GM12878 (cell line): ENCODE measurements around the gene CES3. TPM values are rescaled to one million over a fixed set of nuclear protein-coding genes. Genes with fewer than 3 reads are reported as not detected.

Experiments
- BACH1 ChIP-seq: fragments of 450-650 bp; IDR thresholded peaks from 2 replicates; pipeline ENCODE4 v1.6.1; 2017; ENCODE audit warnings: mild to moderate bottlenecking, borderline replicate concordance
- BHLHE40 ChIP-seq, 2 experiments: fragments of 450-650 bp in 1 of 2; IDR thresholded peaks; 2 replicates each; pipeline ENCODE4 v1.6.1; 2011 to 2017; ENCODE audit warnings: low read depth in 2 of 2, borderline replicate concordance in 1 of 2, improper control_type of control experiment in 1 of 2, low read length in 1 of 2, mild to moderate bottlenecking in 1 of 2
- CBX5 ChIP-seq: sonication (generic); IDR thresholded peaks from 2 replicates; pipeline ENCODE4 v1.6.1; 2016; ENCODE audit warnings: low read depth, moderate library complexity, mild to moderate bottlenecking, inconsistent platforms
- CEBPZ ChIP-seq: fragments of 150-350 bp; IDR thresholded peaks from 2 replicates; pipeline ENCODE4 v1.6.1; 2016; ENCODE audit warnings: low read depth, low read length
- IKZF1 ChIP-seq: fragments of 450-650 bp; conservative IDR thresholded peaks from 2 replicates; pipeline ENCODE4 v1.6.1; 2017; ENCODE audit warnings: antibody characterized with exemption, mild to moderate bottlenecking
- MEF2B ChIP-seq: fragments of 450-650 bp; IDR thresholded peaks from 2 replicates; pipeline ENCODE4 v1.6.1; 2018; ENCODE audit warnings: mild to moderate bottlenecking, moderate library complexity; ENCODE audit not compliant: partially characterized antibody, poor library complexity, severe bottlenecking
- PRDM15 ChIP-seq: fragments of 450-650 bp; formaldehyde crosslinking; IDR thresholded peaks from 2 replicates; pipeline ENCODE4 v1.4.0; 2020; ENCODE audit warnings: mild to moderate bottlenecking, moderate library complexity
- RAD21 ChIP-seq: IDR thresholded peaks from 2 replicates; pipeline ENCODE4 v1.6.1; 2011; ENCODE audit warnings: mild to moderate bottlenecking, low read depth, low read length, moderate library complexity; ENCODE audit not compliant: insufficient read depth
- RELA ChIP-seq: fragments of 450-650 bp; IDR thresholded peaks from 2 replicates; pipeline ENCODE4 v1.8.0; 2014; ENCODE audit warnings: borderline replicate concordance; ENCODE audit not compliant: partially characterized antibody
- RFX5 ChIP-seq: IDR thresholded peaks from 2 replicates; pipeline ENCODE4 v1.6.1; 2011; ENCODE audit warnings: low read depth, low read length, improper control_type of control experiment
- RUNX3 ChIP-seq: IDR thresholded peaks from 2 replicates; pipeline ENCODE4 v1.6.1; 2012; ENCODE audit warnings: low read length, inconsistent platforms
- SMAD5 ChIP-seq: IDR thresholded peaks from 2 replicates; pipeline ENCODE4 v1.6.1; 2016; ENCODE audit warnings: antibody characterized with exemption, low read depth
- SP1 ChIP-seq: IDR thresholded peaks from one replicate; pipeline ENCODE4 v1.6.1; 2011; ENCODE audit warnings: low read depth, low read length
- TCF12 ChIP-seq: IDR thresholded peaks from 2 replicates; pipeline ENCODE4 v1.6.1; 2011; ENCODE audit warnings: low read depth, mild to moderate bottlenecking, low read length
- TCF3 ChIP-seq: IDR thresholded peaks from 2 replicates; pipeline ENCODE4 v1.6.1; 2012; ENCODE audit warnings: low read depth, mild to moderate bottlenecking, low read length, borderline replicate concordance; ENCODE audit not compliant: insufficient read depth
- USF1 ChIP-seq: IDR thresholded peaks from 2 replicates; pipeline ENCODE4 v1.6.1; 2011; ENCODE audit warnings: borderline replicate concordance, low read depth, mild to moderate bottlenecking, moderate library complexity, mixed read lengths, low read length; ENCODE audit not compliant: insufficient read depth; ENCODE audit errors: extremely low read length
- WRNIP1 ChIP-seq: IDR thresholded peaks from 2 replicates; pipeline ENCODE4 v1.6.1; 2011; ENCODE audit warnings: low read depth, low read length, improper control_type of control experiment, borderline replicate concordance
- ZNF207 ChIP-seq: fragments of 450-650 bp; IDR thresholded peaks from 2 replicates; pipeline ENCODE4 v1.6.1; 2014; ENCODE audit warnings: antibody characterized with exemption, mild to moderate bottlenecking, borderline replicate concordance
- ZNF217 ChIP-seq: fragments of 450-650 bp; IDR thresholded peaks from 2 replicates; pipeline ENCODE4 v1.6.1; 2017; ENCODE audit warnings: antibody characterized with exemption, mild to moderate bottlenecking
- ZNF24 ChIP-seq: fragments of 450-650 bp; IDR thresholded peaks from 2 replicates; pipeline ENCODE4 v1.6.1; 2017; ENCODE audit warnings: antibody characterized with exemption, mild to moderate bottlenecking
- ZZZ3 ChIP-seq: IDR thresholded peaks from 2 replicates; pipeline ENCODE4 v1.6.1; 2011; ENCODE audit warnings: low read depth; ENCODE audit not compliant: control insufficient read depth, insufficient read length
- polyA plus RNA-seq, 11 experiments: library from polyadenylated mRNA; depleted of rRNA in 4 of 11; unstranded in 6 of 11; stranded (reverse) in 5 of 11; fragments of >200 nt; fragmentation: Nextera tagmentation in 4 of 11; fragmentation: Illumina TruSeq in 1 of 11; extraction: Ambion mirVana in 4 of 11; extraction: Trizol in 1 of 11; gene quantifications; 1 replicate in 1 of 11; 2 replicates in 10 of 11; pipeline versions ENCODE4 v1.2.1 to v1.2.3, GENCODE V29; 2011 to 2016; ENCODE audit warnings: inconsistent platforms in 2 of 11, missing spikeins in 2 of 11, low read depth in 1 of 11
- total RNA-seq, 4 experiments: library from RNA; depleted of rRNA in 3 of 4; stranded (reverse); fragments of >200 nt in 3 of 4; fragmentation: Illumina TruSeq in 1 of 4; extraction: Trizol in 1 of 4; gene quantifications; 2 replicates each; pipeline versions ENCODE4 v1.2.1 to v1.2.3, GENCODE V29; 2013 to 2021

Gene CES3
- total and polyA plus RNA-seq, 10 of the 15 experiments (the other 5 are each of a cell fraction or from before 2014, with no cell fraction given): 0.09 to 3.1 (median 0.76) TPM

- TF ChIP-seq PRDM15 (CRISPR knock-in tag): no peak
- 0 out of 2 replicates have a peak, but pooled peaks have one; percentile 7 for TF ChIP-seq RAD21
- TF ChIP-seq SMAD5: no peak
- no peak for TF ChIP-seq RELA
- TF ChIP-seq ZNF24: 0 out of 2 replicates have a peak, but pooled peaks have one; percentile 41
- no peak for TF ChIP-seq CEBPZ
- TF ChIP-seq ZNF217: 0 out of 2 replicates have a peak, but pooled peaks have one; percentile 33
- no peak for TF ChIP-seq CBX5
- TF ChIP-seq BACH1: peak; percentile 72; the same call in 1 of the 2 replicates
- no peak for TF ChIP-seq ZZZ3
- TF ChIP-seq ZNF207: peak; percentile 62
- TF ChIP-seq RFX5: no peak
- TF ChIP-seq BHLHE40 (IDR thresholded peaks at IDR 0.05; ENCODE audit: borderline replicate concordance in 1 of 2, low read depth in 2 of 2, low read length in 1 of 2): peak in 1 of 2 experiments; percentile 70; a peak in 2 of 4 replicates
- TF ChIP-seq MEF2B: peak; percentile 80
- TF ChIP-seq USF1: no peak
- no peak for TF ChIP-seq WRNIP1
- TF ChIP-seq TCF12: 0 out of 2 replicates have a peak, but pooled peaks have one; percentile 6
- peak; percentile 30 for TF ChIP-seq RUNX3
- peak; percentile 94 for TF ChIP-seq IKZF1
- 0 out of 2 replicates have a peak, but pooled peaks have one; percentile 9 for TF ChIP-seq TCF3
- no peak for TF ChIP-seq SP1
Measured at GRCh38 chr16:67013823-67014633, 53.0 kb downstream of the CES3 start (continued).
